PC-9 (cell line): ENCODE measurements around the gene TNRC6C. TPM values are rescaled to one million over a fixed set of nuclear protein-coding genes. Genes with fewer than 3 reads are reported as not detected.

ENCODE experiments used
- BruUV-seq: library from RNA; stranded (reverse); fragments of 400-500 nt; replicated peaks from 2 replicates; lab custom pipeline; 2021; lab: Mats Ljungman, UMichigan
- CTCF ChIA-PET: fragments of 300-600 bp; sonication (Branson Sonifier 250); formaldehyde crosslinking; loops from one replicate; lab custom pipeline; 2022; ENCODE audit warnings: antibody characterized with exemption; lab: Charles Lee
- POLR2A ChIA-PET: fragments of 300-600 bp; sonication (Branson Sonifier 250); formaldehyde crosslinking; loops from one replicate; lab custom pipeline; 2022; ENCODE audit warnings: antibody characterized with exemption; ENCODE audit not compliant: unreplicated experiment; lab: Charles Lee
- DNase-seq, 2 experiments: peaks; one replicate each; pipeline versions ENCODE4 v3.0.0 to v3.0.0-alpha.2; 2015 to 2022; ENCODE audit warnings: mixed read lengths in 1 of 2
- H2AFZ ChIP-seq: fragments of 200-600 bp; sonication (generic); 2 replicates; pipeline ENCODE4 v1.8.1; 2017; ENCODE audit warnings: antibody characterized with exemption
- H3F3A ChIP-seq: fragments of 200-600 bp; sonication (generic); 2 replicates; pipeline ENCODE4 v1.8.1; 2017; ENCODE audit warnings: antibody characterized with exemption, mild to moderate bottlenecking, low read depth; ENCODE audit not compliant: insufficient read depth
- H3K27ac ChIP-seq: fragments of 200-600 bp; sonication (generic); 2 replicates; pipeline ENCODE4 v1.6.1; 2016; ENCODE audit warnings: mixed run types
- H3K27me3 ChIP-seq: fragments of 200-600 bp; sonication (generic); 2 replicates; pipeline ENCODE4 v1.6.1; 2016; ENCODE audit warnings: low read depth, mixed run types; ENCODE audit not compliant: insufficient read depth
- H3K36me3 ChIP-seq: fragments of 200-600 bp; sonication (generic); 2 replicates; pipeline ENCODE4 v1.6.1; 2016; ENCODE audit warnings: low read depth, mixed run types
- H3K4me1 ChIP-seq: fragments of 200-600 bp; sonication (generic); replicated peaks from 2 replicates; pipeline ENCODE4 v1.6.1; 2016; ENCODE audit warnings: mixed run types; ENCODE audit not compliant: insufficient read depth
- H3K4me2 ChIP-seq: fragments of 200-600 bp; sonication (generic); 2 replicates; pipeline ENCODE4 v1.6.1; 2017; ENCODE audit warnings: mixed run types
- H3K4me3 ChIP-seq: fragments of 200-600 bp; sonication (generic); 2 replicates; pipeline ENCODE4 v1.6.1; 2016; ENCODE audit warnings: mixed run types
- H3K79me2 ChIP-seq: fragments of 200-600 bp; sonication (generic); 2 replicates; pipeline ENCODE4 v1.6.1; 2017; ENCODE audit warnings: low read depth, mixed run types
- H3K9me2 ChIP-seq: fragments of 200-600 bp; sonication (generic); 2 replicates; pipeline ENCODE4 v1.8.1; 2017; ENCODE audit warnings: mild to moderate bottlenecking; ENCODE audit not compliant: insufficient read depth
- H3K9me3 ChIP-seq: fragments of 200-600 bp; sonication (generic); 2 replicates; pipeline ENCODE4 v1.8.1; 2016; ENCODE audit warnings: low read depth; ENCODE audit not compliant: insufficient read depth
- H4K20me1 ChIP-seq: fragments of 200-600 bp; sonication (generic); 2 replicates; pipeline ENCODE4 v1.8.1; 2017; ENCODE audit not compliant: insufficient read depth
- EZH2 ChIP-seq: fragments of 200-600 bp; sonication (generic); IDR thresholded peaks from 2 replicates; pipeline ENCODE4 v1.8.0; 2017; ENCODE audit warnings: antibody characterized with exemption, low read depth
- intact Hi-C: fragments of 100-400 bp; cut with micrococcal nuclease; formaldehyde crosslinking; loops from one replicate; pipeline ENCODE4 v1.10.0; 2022; ENCODE audit not compliant: unreplicated experiment
- total RNA-seq: library from RNA; stranded (reverse); gene quantifications from 2 replicates; pipeline ENCODE4 v1.2.3, GENCODE V29; 2021
- TF ChIP-seq, protein P1 (sequence below): fragments of 200-600 bp; sonication (generic); conservative IDR thresholded peaks from 2 replicates; pipeline ENCODE4 v1.6.1; 2017; ENCODE audit warnings: mixed run types, antibody characterized with exemption, mild to moderate bottlenecking, moderate library complexity

The TNRC6C gene
- total RNA-seq, 1 experiment from 2014 or later, result 0.37 TPM

- Histone ChIP-seq H3F3A (no peaks in the 10 kb centered on the region), H3K4me3 (no peak overlapping the region), H3K4me1 (no peaks in the 10 kb centered on the region), H3K36me3 (no peaks in the 10 kb centered on the region), H3K9me2 (no peaks in the 10 kb centered on the region), H3K4me2 (no peak overlapping the region), H3K9me3 (no peaks in the 10 kb centered on the region), H2AFZ (no peak overlapping the region), H3K27me3 (no peaks in the 10 kb centered on the region), H3K27ac (no peak overlapping the region), H4K20me1 (no peaks in the 10 kb centered on the region), H3K79me2 (no peaks in the 10 kb centered on the region)
- BruUV-seq, result no TSS peak
- intact Hi-C loops, result no loop called here
- ChIA-PET POLR2A (interaction anchor here (0.6 kb wide), 1 partner anchor 140 kb away, joined by 5 read pairs; no protein-coding TSS in a partner anchor), CTCF (interaction anchor here (0.7 kb wide), 1 partner anchor 59 kb away, joined by 3 read pairs; no protein-coding TSS in a partner anchor)
- no peak for DNase-seq
- no peak for TF ChIP-seq EZH2
- TF ChIP-seq, protein P1, sequence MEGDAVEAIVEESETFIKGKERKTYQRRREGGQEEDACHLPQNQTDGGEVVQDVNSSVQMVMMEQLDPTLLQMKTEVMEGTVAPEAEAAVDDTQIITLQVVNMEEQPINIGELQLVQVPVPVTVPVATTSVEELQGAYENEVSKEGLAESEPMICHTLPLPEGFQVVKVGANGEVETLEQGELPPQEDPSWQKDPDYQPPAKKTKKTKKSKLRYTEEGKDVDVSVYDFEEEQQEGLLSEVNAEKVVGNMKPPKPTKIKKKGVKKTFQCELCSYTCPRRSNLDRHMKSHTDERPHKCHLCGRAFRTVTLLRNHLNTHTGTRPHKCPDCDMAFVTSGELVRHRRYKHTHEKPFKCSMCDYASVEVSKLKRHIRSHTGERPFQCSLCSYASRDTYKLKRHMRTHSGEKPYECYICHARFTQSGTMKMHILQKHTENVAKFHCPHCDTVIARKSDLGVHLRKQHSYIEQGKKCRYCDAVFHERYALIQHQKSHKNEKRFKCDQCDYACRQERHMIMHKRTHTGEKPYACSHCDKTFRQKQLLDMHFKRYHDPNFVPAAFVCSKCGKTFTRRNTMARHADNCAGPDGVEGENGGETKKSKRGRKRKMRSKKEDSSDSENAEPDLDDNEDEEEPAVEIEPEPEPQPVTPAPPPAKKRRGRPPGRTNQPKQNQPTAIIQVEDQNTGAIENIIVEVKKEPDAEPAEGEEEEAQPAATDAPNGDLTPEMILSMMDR, result no peak
Measured at GRCh38 chr17:78111016-78111726, 152.7 kb downstream of the TNRC6C start.

- no peaks in the 10 kb centered on the region for H3K9me3 ChIP-seq
- no peaks in the 10 kb centered on the region for H4K20me1 ChIP-seq
- no peaks in the 10 kb centered on the region for H3F3A ChIP-seq
- TF ChIP-seq EZH2, result no peak
- TF ChIP-seq, protein P1, result no peak
- H3K4me3 ChIP-seq, result no peak overlapping the region
- ChIA-PET CTCF (interaction anchor here (0.7 kb wide), 1 partner anchor 58 kb away, joined by 3 read pairs; no protein-coding TSS in a partner anchor), POLR2A (no interaction called here)
- no peaks in the 10 kb centered on the region for H3K4me1 ChIP-seq
- H3K27ac ChIP-seq, result no peak overlapping the region
- H3K4me2 ChIP-seq, result no peak overlapping the region
- no peaks in the 10 kb centered on the region for H3K27me3 ChIP-seq
- H3K79me2 ChIP-seq, result no peaks in the 10 kb centered on the region
- DNase-seq, result no peak
- H3K36me3 ChIP-seq, result no peaks in the 10 kb centered on the region
- H3K9me2 ChIP-seq, result no peaks in the 10 kb centered on the region
- H2AFZ ChIP-seq, result no peak overlapping the region
- intact Hi-C loops, result loop anchor here (1.0 to 2.0 kb wide), 3 partner anchors 22 to 139 kb away; no protein-coding TSS in a partner anchor
- no TSS peak for BruUV-seq
Measured at GRCh38 chr17:78111727-78112517, 153.4 kb downstream of the TNRC6C start.
